Stomach (tissue), 9 donors: ENCODE data around the gene HPGDS. TPM values are rescaled to one million over a fixed set of nuclear protein-coding genes. Genes with fewer than 3 reads are reported as not detected.
A peak's percentile ranks its signal among the peaks of the same experiment; 100 is the strongest.
"Not testable (repeated sequence)": the region's sequence is repeated elsewhere in the genome, so short reads cannot be mapped to it uniquely, and the experiment has no call there.

Source experiments
- DNase-seq, 2 donors: peaks; one replicate each; pipeline versions ENCODE4 v3.0.0 to v3.0.0-alpha.2; 2013 to 2019
- H3K27ac ChIP-seq, 5 donors: fragments of 200-600 bp in 4 of 5; sonication (generic) in 4 of 5; one replicate each; pipeline ENCODE4 v1.5.1; 2013 to 2019; ENCODE audit warnings: mild to moderate bottlenecking in 1 of 5, moderate library complexity in 1 of 5
- H3K27me3 ChIP-seq, 3 donors: fragments of 200-600 bp; sonication (generic); one replicate each; pipeline ENCODE4 v1.5.1; 2017 to 2019; ENCODE audit warnings: mixed run types in 1 of 3
- H3K36me3 ChIP-seq, 4 donors: fragments of 200-600 bp; sonication (generic); 1 replicate in 3 of 4; 2 replicates in 1 of 4; pipeline ENCODE4 v1.5.1; 2016 to 2019
- H3K4me1 ChIP-seq, 4 donors: fragments of 200-600 bp; sonication (generic); one replicate each; pipeline ENCODE4 v1.5.1; 2016 to 2019
- H3K4me3 ChIP-seq, 4 donors: fragments of 200-600 bp; sonication (generic) in 3 of 4; one replicate each; pipeline ENCODE4 v1.5.1; 2016 to 2019; ENCODE audit warnings: mild to moderate bottlenecking in 1 of 4
- H3K9me3 ChIP-seq, 4 donors: fragments of 200-600 bp; sonication (generic); one replicate each; pipeline ENCODE4 v1.5.1; 2016 to 2019
- CTCF ChIP-seq, 7 experiments: fragments of 450-650 bp in 4 of 7; fragments of 200-600 bp in 3 of 7; sonication (generic) in 3 of 7; IDR thresholded peaks; one replicate each; pipeline ENCODE4 v1.5.1; 2016 to 2019; ENCODE audit warnings: antibody characterized with exemption in 7 of 7, control low read depth in 2 of 7, mild to moderate bottlenecking in 1 of 7
- EP300 ChIP-seq: sonication (generic); formaldehyde crosslinking; IDR thresholded peaks from one replicate; pipeline ENCODE4 v1.6.1; 2017; ENCODE audit warnings: antibody characterized with exemption
- POLR2A ChIP-seq, 4 donors: fragments of 450-650 bp; IDR thresholded peaks; one replicate each; pipeline ENCODE4 v1.6.1; 2016; ENCODE audit warnings: antibody characterized with exemption in 4 of 4, control low read depth in 2 of 4, mild to moderate bottlenecking in 1 of 4, moderate library complexity in 1 of 4
- POLR2AphosphoS5 ChIP-seq, 3 donors: sonication (generic); formaldehyde crosslinking; IDR thresholded peaks; one replicate each; pipeline ENCODE4 v1.6.1; 2016; ENCODE audit warnings: antibody characterized with exemption in 3 of 3
- WGBS, 5 donors: extraction: QIAGEN DNeasy Blood & Tissue Kit in 3 of 5; methylation state at CpG; one replicate each; pipeline versions ENCODE4 v1.1.5 to v1.1.7; 2013 to 2018; 5-methylcytosine and 5-hydroxymethylcytosine counted together
- intact Hi-C: fragments of 100-400 bp; cut with DNase I; formaldehyde crosslinking; loops from one replicate; pipeline ENCODE4 v1.15.1; 2023; ENCODE audit warnings: low total_unique reads
- polyA plus RNA-seq, 3 donors: library from polyadenylated mRNA; stranded (reverse); fragments of 200-250 nt; gene quantifications; one replicate each; pipeline ENCODE4 v1.2.3, GENCODE V29; 2013
- total RNA-seq, 5 donors: library from RNA; depleted of rRNA; stranded (reverse); fragments of >200 nt; gene quantifications; one replicate each; pipeline versions ENCODE4 v1.1.0 to v1.2.3, GENCODE V29; 2014 to 2016
- donor health status: healthy with polysubstance abuse.
- donor health status: Bipolar disorder and iron deficiency.
- donor health status: healthy.

HPGDS gene
- total and polyA plus RNA-seq, 8 donors: 0.30 to 26.4 (median 3.8) TPM; not detected in 2

DNA sequence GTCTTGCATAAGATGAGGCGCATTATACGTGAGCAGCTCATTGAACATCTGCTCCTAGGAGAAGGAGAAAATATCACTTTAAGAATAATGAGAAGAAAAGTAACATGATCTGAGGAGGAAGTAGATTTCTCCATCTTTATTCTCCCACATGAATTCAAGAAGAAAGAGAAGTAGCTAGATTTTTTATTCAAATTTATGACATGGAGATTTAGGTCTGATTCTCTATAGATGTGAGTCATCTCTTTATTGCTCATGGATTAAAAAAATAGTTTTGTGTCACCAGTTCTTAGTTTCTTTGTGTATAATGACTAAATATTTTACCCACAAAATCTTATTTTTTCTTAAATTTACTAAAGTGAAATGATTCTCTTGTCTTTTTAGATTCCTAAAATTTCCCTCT lies 40.4 kb downstream of the HPGDS start:
- intact Hi-C loops: no loop called here
- Histone ChIP-seq H3K9me3 (no peaks in the 10 kb centered on the region), H3K27me3 (no peaks in the 10 kb centered on the region), H3K4me3 (no peak overlapping the region), H3K4me1 (peaks cover 0 to 18% (median 6%) of the 10 kb centered on the region in 4 donors), H3K36me3 (no peaks in the 10 kb centered on the region), H3K27ac (no peak overlapping the region)
- no peak for TF ChIP-seq EP300
- no peak for TF ChIP-seq CTCF (IDR thresholded peaks at IDR 0.05)
- TF ChIP-seq POLR2A (IDR thresholded peaks at IDR 0.05): no peak
- TF ChIP-seq POLR2AphosphoS5 (IDR thresholded peaks at IDR 0.05): no peak
- no peak for DNase-seq
- 93 to 99% (median 93%) methylated on average over 2 of the region's 2 CpGs for WGBS, 5 donors

- Histone ChIP-seq H3K4me1 (no peaks in the 10 kb centered on the region), H3K4me3 (no peak overlapping the region), H3K27me3 (no peaks in the 10 kb centered on the region), H3K36me3 (no peaks in the 10 kb centered on the region), H3K9me3 (no peaks in the 10 kb centered on the region), H3K27ac (no peak overlapping the region)
- TF ChIP-seq EP300 (no peak), POLR2AphosphoS5 (IDR thresholded peaks at IDR 0.05) (no peak), CTCF (IDR thresholded peaks at IDR 0.05) (no peak)
- DNase-seq: peak in 1 of 2 donors; percentile 11
- intact Hi-C loops: no loop called here
- 55 to 67% (median 59%) methylated on average over 4 of the region's 4 CpGs for WGBS, 5 donors
Observed at GRCh38 chr4:94298725-94299252, 43.8 kb downstream of the HPGDS start.

GRCh38 chr4:94295473-94295872 lies 47.2 kb downstream of the HPGDS start:
- H3K27me3 ChIP-seq, H3K27ac ChIP-seq, H3K4me1 ChIP-seq, intact Hi-C loops, H3K4me3 ChIP-seq, DNase-seq, H3K9me3 ChIP-seq: not testable (repeated sequence)
- 80 to 91% (median 83%) methylated on average over 6 of the region's 6 CpGs for WGBS, 5 donors
- peaks cover 2 to 24% (median 21%) of the 10 kb centered on the region in 4 donors for H3K36me3 ChIP-seq

DNA sequence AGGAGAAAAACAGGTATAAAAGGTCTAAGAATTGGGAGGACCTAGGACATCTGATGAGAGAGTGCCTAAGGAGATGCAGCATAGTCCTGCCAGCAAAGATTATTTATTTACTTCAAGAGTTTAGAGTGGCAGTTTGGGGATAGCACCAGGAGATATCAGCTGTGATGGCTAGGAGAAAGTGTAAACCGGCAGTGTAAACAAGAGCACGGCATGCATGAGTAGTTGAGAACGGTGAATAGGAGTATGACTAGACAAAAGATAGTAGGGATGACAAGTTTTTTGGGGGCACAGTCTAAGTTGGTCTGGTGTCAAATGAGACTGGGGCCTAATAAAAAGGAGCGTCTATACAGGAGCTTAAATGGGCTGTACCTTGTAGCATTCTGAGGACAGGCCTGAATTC lies 48.7 kb downstream of the HPGDS start:
- H3K9me3 ChIP-seq, H3K27me3 ChIP-seq, H3K4me3 ChIP-seq, H3K27ac ChIP-seq, intact Hi-C loops, DNase-seq, H3K4me1 ChIP-seq: not testable (repeated sequence)
- H3K36me3 ChIP-seq: peaks cover 8 to 38% (median 34%) of the 10 kb centered on the region in 4 donors
- 78 to 89% (median 81%) methylated on average over 4 of the region's 4 CpGs for WGBS, 5 donors

GRCh38 chr4:94290245-94290644 lies 52.4 kb downstream of the HPGDS start:
- Histone ChIP-seq H3K4me3 (no peak overlapping the region), H3K4me1 (no peaks in the 10 kb centered on the region), H3K9me3 (no peaks in the 10 kb centered on the region), H3K27me3 (no peaks in the 10 kb centered on the region), H3K36me3 (peaks cover 8 to 70% (median 66%) of the 10 kb centered on the region in 4 donors), H3K27ac (no peak overlapping the region)
- 85 to 94% (median 90%) methylated on average over 2 of the region's 2 CpGs for WGBS, 5 donors
- TF ChIP-seq POLR2A (IDR thresholded peaks at IDR 0.05) (no peak), CTCF (IDR thresholded peaks at IDR 0.05) (no peak), POLR2AphosphoS5 (IDR thresholded peaks at IDR 0.05) (no peak), EP300 (no peak)
- DNase-seq: no peak
- intact Hi-C loops: no loop called here
